ENCODE results near the gene SEC62. TPM values are rescaled to one million over a fixed set of nuclear protein-coding genes. Genes with fewer than 3 reads are reported as not detected.

SEC62 gene
- total RNA-seq, 1 donor from 2014 or later: 74.2 TPM

DNA sequence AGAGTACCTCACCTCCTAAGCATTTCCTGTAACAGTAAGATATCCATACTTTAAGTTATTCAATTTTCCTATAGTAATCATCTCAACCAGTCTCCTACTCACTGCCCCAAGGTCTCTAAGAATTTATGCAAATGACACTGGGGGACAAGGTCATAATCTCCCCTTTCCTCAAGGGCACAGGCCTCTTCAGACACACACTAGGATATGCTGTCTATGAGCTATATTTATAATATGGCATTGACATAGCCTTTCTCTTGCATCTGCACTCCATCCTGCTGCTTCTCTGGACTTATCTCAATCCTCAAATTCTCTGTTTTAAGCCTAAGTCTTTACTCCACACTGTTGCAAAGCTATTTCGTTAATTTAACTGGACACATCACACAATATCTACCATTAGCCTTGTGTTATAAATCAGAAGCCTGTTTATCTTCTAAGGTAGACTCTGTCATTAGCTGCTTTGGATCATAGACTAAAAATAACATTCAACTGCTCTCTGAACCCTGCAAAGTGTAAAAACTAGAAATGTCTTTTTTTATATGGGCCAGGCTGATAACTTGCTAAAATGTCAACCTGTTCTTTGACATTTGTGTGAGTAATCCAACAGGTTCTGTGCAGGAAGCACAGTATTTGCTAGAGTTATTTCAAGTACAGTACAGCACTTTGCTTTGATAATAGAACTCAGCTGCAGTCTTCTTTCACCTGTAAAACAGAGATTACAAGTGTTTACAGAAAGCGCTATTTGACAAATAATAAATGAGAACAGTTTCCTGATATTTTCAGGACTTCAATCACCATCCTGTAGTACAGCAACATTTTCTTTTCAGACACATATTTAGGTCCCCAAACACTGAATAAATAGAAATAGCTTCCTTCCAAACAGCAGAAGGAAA is 17.8 kb upstream of the SEC62 start:
- intact Hi-C loops (cut with micrococcal nuclease): no loop called here

DNA sequence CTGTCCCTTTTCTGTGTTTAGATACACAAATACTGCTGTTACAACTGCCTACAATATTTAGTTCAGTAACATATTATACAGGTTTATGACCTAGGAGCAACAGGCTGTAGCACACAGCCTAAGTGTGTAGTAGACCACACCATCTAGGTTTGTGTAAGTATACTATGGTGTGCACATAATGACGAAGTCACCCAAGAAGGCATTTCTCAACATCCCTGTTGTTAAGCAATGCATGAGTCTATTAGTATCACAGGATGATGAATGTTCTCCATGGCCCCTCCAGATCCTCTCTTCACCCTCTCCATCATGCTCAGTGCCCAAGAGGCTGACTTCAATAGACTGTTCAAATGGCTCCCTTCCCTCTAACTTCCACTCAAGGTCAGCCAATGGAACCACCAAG is 14.6 kb upstream of the SEC62 start:
- DNase-seq (ENCODE audit: low spot score): no peak
- no peak overlapping the region for H3K27ac Mint-ChIP-seq
- peaks cover 15% of the 10 kb centered on the region for H3K4me1 Mint-ChIP-seq (ENCODE audit: low read depth)
- intact Hi-C loops (cut with micrococcal nuclease): no loop called here
- H3K36me3 Mint-ChIP-seq (ENCODE audit: low read depth): no peaks in the 10 kb centered on the region
- H3K4me3 Mint-ChIP-seq (ENCODE audit: low read depth): no peak overlapping the region
- H3K27me3 Mint-ChIP-seq (ENCODE audit: low read depth): peaks cover 1% of the 10 kb centered on the region
- H3K9me3 Mint-ChIP-seq: no peaks in the 10 kb centered on the region

More for the DNA sequence above, 17.8 kb upstream of the SEC62 start:
- Mint-ChIP-seq H3K4me3 (ENCODE audit: low read depth) (no peak overlapping the region), H3K36me3 (ENCODE audit: low read depth) (no peaks in the 10 kb centered on the region), H3K27me3 (ENCODE audit: low read depth) (no peaks in the 10 kb centered on the region), H3K27ac (no peak overlapping the region), H3K4me1 (ENCODE audit: low read depth) (peaks cover 21% of the 10 kb centered on the region), H3K9me3 (no peaks in the 10 kb centered on the region)
- DNase-seq (ENCODE audit: low spot score): no peak

DNA sequence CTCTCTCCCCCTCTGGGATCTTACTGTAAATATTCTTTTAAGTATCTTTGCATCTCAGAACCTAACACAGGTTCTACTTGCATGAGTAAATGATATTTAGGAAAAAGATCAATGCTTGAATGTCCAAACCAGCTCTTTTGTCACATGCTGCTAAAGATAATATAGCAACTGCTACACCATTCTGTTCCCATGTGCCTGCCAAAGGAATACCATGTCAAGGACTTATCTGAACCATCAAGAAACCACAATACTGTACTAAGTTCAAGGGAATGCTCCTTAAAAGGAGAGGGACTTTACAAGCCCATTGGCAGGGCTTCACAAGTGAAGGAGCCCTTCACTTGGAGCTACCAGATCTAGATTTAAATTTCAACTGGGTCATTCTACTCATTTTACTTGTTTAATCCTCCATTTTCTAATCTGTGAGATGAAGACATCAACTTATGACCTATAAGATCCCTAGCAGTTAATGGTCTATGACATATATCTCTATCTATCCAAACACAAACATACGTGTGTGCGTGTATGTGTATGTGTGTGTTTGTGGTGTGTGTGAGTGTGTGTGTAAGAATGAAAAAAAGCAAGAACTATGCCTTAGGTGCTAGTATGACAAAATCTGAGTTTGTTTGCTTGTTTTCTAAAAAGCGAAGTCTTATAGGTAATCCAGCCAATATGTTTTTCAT is 13.0 kb upstream of the SEC62 start:
- no peaks in the 10 kb centered on the region for H3K9me3 Mint-ChIP-seq
- no peak overlapping the region for H3K4me3 Mint-ChIP-seq (ENCODE audit: low read depth)
- H3K27me3 Mint-ChIP-seq (ENCODE audit: low read depth): peaks cover 4% of the 10 kb centered on the region
- no peak for DNase-seq (ENCODE audit: low spot score)
- intact Hi-C loops (cut with micrococcal nuclease): no loop called here
- no peaks in the 10 kb centered on the region for H3K36me3 Mint-ChIP-seq (ENCODE audit: low read depth)
- no peak overlapping the region for H3K27ac Mint-ChIP-seq
- H3K4me1 Mint-ChIP-seq (ENCODE audit: low read depth): peaks cover 12% of the 10 kb centered on the region

DNA sequence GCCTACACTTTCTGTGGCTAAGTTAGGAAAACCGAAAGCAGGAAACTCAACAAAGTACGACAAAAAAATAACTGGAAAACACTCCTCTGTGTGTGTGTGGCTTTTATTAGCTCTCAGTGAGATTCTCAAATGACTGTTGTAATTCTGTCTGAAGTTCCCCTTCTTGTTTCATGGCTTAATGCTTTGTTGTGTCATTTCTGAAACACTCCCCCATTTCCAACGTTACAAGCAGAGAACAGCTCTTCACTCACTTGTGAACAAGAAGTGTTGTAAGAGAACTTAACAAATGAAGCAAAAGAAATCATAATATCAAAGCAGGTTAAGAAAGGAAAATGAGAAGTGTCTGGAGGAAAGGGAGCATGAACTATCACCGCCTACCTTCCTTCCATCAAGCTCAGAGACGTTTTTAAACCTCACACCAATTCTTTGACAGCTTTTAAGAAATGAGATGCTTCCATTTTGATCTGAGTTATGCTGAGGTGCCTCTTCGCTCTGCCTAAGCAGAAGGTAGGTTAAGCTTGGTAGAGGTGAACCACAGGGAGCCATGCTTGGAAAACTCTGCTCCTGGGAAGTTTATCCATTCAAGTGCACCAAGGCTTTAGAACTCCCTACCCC is 12.4 kb upstream of the SEC62 start:
- no peaks in the 10 kb centered on the region for H3K36me3 Mint-ChIP-seq (ENCODE audit: low read depth)
- peak overlapping the region; percentile 47 for H3K27ac Mint-ChIP-seq
- H3K9me3 Mint-ChIP-seq: no peaks in the 10 kb centered on the region
- no peak overlapping the region for H3K4me3 Mint-ChIP-seq (ENCODE audit: low read depth)
- no peak for DNase-seq (ENCODE audit: low spot score)
- H3K4me1 Mint-ChIP-seq (ENCODE audit: low read depth): peaks cover 9% of the 10 kb centered on the region
- H3K27me3 Mint-ChIP-seq (ENCODE audit: low read depth): peaks cover 9% of the 10 kb centered on the region
- intact Hi-C loops (cut with micrococcal nuclease): no loop called here

DNA sequence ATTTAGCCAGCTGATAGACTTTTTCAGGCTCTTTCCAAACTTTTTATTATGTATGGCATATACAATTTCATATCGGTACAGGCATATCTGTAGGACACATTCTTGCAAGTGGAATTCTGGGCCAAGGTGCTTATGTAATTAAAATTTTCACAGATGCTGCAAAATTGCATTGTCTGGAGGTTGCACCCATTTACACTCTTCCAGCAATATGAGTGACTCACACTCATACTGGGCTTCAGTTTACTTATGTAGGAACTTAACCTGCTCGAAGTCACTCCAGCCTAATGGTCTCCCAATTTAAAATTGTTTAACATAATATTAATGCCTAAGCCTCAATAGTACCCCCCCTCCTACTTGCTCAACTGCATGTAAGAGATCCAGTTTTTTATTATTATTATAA is 11.2 kb upstream of the SEC62 start:
- H3K4me1 Mint-ChIP-seq (ENCODE audit: low read depth): peaks cover 6% of the 10 kb centered on the region
- intact Hi-C loops (cut with micrococcal nuclease): no loop called here
- H3K4me3 Mint-ChIP-seq (ENCODE audit: low read depth): no peak overlapping the region
- DNase-seq (ENCODE audit: low spot score): no peak
- no peak overlapping the region for H3K27ac Mint-ChIP-seq
- peaks cover 11% of the 10 kb centered on the region for H3K27me3 Mint-ChIP-seq (ENCODE audit: low read depth)
- no peaks in the 10 kb centered on the region for H3K9me3 Mint-ChIP-seq
- H3K36me3 Mint-ChIP-seq (ENCODE audit: low read depth): no peaks in the 10 kb centered on the region

DNA sequence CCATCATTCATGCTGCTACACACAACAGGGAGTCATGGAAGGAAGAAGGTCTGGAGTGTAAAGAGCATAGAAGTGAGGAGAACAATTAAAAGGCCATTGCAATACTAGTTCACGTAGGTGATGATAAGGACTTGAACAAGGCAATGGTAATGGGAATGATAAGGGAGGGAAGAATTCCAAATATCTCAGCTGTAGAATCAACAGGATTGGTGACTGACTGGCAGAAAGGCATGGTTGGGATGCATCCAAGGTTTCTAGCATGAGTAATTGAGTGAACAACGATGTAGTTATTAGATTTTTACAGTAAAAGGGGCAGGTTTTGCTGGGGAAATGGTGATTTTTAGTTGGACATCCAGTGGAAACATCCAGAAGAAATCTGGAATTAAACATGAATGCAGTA is 2.4 kb upstream of the SEC62 start:
- Mint-ChIP-seq H3K4me3 (ENCODE audit: low read depth) (no peak overlapping the region), H3K27ac (no peak overlapping the region), H3K36me3 (ENCODE audit: low read depth) (peaks cover 11% of the 10 kb centered on the region), H3K9me3 (peaks cover 9% of the 10 kb centered on the region), H3K27me3 (ENCODE audit: low read depth) (peaks cover 8% of the 10 kb centered on the region), H3K4me1 (ENCODE audit: low read depth) (peaks cover 29% of the 10 kb centered on the region)
- DNase-seq (ENCODE audit: low spot score): no peak
- intact Hi-C loops (cut with micrococcal nuclease): no loop called here

DNA sequence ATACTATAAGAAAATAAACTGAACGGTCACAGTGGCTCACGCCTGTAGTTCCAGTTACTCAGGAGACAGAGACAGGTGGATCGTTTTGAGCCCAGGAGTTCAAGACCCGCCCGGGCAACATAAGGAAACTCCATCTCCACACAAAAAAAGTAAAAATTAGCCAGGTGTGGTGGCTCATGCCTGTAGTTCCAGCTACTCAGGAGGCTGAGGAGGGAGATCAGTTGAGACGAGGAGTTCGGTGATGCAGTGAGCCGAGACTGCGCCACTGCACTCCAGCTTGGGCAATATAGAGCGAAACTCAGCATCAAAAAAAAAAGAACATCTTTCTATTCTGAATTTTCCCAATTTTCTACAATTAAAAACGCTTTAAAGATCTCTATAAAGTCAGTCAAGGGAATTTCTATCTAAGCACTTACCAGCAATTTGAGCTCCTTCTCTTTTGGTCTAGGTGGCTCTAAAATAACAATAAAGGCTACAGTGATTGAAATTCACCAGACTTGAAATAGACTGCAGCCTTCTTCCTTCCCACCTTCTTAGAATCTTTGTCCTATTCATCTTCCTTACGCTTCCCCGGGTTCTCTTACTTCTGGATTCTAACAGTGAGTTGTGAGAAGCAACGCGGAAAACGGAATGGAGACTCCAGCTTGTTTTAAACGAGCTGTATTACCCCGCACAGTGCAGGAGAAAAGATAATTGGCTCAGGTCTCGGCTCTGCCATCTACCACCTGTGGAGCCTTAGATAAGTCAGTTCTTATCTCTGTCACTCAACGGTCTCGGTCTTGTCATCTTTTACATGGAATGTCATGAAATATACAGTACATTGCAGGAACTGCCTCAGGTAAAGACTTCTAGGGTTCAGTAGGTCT is 812 bp upstream of the SEC62 start:
- Mint-ChIP-seq H3K27me3 (ENCODE audit: low read depth) (peaks cover 5% of the 10 kb centered on the region), H3K4me1 (ENCODE audit: low read depth) (peaks cover 40% of the 10 kb centered on the region), H3K27ac (peak overlapping the region; percentile 99), H3K9me3 (peaks cover 9% of the 10 kb centered on the region), H3K36me3 (ENCODE audit: low read depth) (peaks cover 17% of the 10 kb centered on the region), H3K4me3 (ENCODE audit: low read depth) (peak overlapping the region; percentile 91)
- intact Hi-C loops (cut with micrococcal nuclease): loop anchor here (1.0 to 5.0 kb wide), 8 partner anchors 20 to 392 kb away; partner anchors contain the start of genes GPR160, LRRC34, LRRIQ4 and PRKCI
- DNase-seq (ENCODE audit: low spot score): no peak

DNA sequence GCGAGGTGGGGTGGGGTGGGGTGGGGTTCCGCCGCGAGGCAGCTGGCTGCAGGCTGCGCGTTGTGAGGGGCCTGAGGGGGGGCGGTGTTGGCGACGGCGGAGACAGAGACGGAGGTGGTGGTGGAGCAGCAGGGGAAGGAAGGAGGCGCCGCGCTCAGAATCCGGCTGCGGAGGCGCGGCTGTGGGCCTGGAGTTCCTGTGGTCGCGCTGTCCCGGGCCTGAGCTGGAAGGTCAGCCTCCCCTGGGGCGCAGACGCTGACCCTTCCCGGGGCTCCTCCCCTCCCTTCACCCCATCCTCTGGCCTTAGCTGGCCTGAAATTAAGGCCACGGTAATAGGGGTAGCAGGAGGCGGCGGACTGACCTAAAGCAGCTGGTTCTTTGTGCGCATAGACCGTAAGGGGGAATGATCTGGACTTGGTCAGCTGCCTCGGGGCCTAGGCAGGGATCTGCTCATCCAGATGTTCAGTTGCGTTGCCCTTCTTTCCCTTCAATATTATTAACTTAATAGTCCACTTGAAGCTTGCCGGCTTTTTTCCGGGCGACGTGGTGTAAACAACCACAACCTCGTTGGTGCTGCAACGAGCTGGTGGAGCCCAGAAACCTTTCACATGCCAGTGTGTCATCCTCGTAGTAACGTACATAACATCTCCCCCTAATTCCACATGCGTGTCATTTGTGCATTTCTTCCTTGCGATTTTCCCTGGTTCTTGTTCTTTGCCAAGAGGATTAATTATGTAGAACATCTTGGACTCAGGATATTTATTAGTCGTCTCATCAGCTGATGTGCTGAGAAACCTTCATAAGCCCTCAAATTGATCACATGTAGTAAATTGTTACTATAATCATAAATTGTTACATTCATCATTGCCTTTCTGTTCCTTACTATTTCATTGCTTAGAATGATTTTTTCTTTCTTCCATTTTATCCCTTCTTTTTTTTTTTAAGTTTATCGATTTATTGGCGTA is 626 bp downstream of the SEC62 start:
- Mint-ChIP-seq H3K36me3 (ENCODE audit: low read depth) (peaks cover 23% of the 10 kb centered on the region), H3K4me3 (ENCODE audit: low read depth) (peak overlapping the region; percentile 91), H3K27ac (peak overlapping the region; percentile 99), H3K27me3 (ENCODE audit: low read depth) (peaks cover 5% of the 10 kb centered on the region), H3K9me3 (peaks cover 9% of the 10 kb centered on the region), H3K4me1 (ENCODE audit: low read depth) (peaks cover 46% of the 10 kb centered on the region)
- DNase-seq (ENCODE audit: low spot score): peak; percentile 17
- intact Hi-C loops (cut with micrococcal nuclease): loop anchor here (1.0 to 5.0 kb wide), 9 partner anchors 22 to 390 kb away; partner anchors contain the start of genes GPR160, LRRC34, LRRIQ4 and PHC3

DNA sequence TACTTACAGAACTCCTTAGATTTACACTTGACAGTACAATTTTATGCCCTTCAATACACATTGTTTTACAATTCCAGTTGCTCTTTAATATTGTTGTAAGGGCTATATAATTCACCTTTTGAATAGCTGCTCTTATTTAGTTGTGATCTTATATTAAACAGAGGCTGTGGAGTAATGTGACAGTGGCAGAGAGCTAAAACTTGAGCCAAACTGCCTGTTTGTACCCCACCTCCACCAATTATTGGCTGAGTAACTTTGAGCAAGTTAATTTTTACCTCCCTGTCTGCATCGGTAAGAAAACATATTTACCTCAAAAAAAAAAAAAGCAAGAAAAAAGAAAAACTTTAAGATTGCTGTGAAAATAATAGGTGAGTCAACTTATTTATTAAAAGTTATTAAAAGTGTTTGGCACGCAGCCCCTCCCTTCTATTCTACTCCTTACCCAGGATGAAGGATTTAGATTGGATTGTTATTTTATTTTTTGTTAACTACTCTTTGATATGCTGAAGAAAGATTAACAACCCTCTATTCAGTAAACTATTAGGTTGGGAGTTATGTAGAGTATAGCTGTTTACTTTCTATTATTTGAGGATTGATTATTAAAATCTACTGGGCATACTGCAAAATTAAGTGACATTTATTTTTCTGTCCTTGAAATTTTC is 1.7 kb downstream of the SEC62 start:
- Mint-ChIP-seq H3K4me1 (ENCODE audit: low read depth) (peaks cover 44% of the 10 kb centered on the region), H3K9me3 (peaks cover 9% of the 10 kb centered on the region), H3K4me3 (ENCODE audit: low read depth) (peak overlapping the region; percentile 91), H3K27ac (no peak overlapping the region), H3K27me3 (ENCODE audit: low read depth) (peaks cover 5% of the 10 kb centered on the region), H3K36me3 (ENCODE audit: low read depth) (peaks cover 27% of the 10 kb centered on the region)
- no peak for DNase-seq (ENCODE audit: low spot score)
- intact Hi-C loops (cut with micrococcal nuclease): loop anchor here (5.0 kb wide), 3 partner anchors 34 to 389 kb away; partner anchors contain the start of genes PRKCI and SKIL

DNA sequence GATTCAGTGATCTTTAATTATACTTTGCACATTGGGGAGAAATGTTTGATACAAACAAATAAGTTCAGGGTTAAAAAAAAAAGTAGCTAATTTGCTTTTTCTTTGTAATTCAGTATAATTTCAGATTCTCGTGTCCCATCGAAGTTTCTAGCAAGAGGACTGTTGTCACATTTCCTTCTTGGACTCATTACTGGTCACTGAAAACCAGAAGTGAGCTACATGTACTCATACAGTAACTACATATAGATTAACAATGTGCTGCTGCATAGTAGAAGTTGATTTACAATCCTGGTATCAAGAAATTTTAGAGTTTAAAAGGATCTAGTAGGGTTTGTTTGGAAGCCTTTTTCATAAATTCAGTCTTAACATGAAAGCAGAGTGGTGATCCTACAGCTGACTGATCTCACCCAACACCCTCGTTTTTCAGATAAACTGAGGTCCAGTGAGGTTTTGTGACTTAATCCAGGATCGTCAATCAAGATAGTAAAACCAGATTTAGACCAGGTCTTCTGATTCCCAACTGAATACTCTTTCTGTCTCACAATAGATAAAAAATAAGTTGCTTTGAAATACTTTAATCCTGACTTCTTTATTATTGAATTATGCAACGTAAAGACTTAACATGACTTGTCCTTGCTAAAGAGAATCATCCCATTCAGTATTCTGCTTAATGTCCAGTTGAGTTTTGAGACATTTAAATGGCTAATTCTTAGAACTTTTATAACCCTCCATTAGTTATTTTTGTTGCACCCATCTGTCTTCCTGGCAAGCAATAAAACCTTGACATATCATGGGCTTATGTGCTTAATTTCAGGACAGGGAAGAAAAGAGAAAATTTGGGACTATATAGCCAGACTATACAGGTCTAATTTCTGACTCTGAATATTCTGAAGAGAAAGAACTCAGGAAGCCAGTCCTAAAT is 2.8 kb downstream of the SEC62 start:
- H3K27me3 Mint-ChIP-seq (ENCODE audit: low read depth): peaks cover 3% of the 10 kb centered on the region
- peaks cover 4% of the 10 kb centered on the region for H3K9me3 Mint-ChIP-seq
- peaks cover 50% of the 10 kb centered on the region for H3K4me1 Mint-ChIP-seq (ENCODE audit: low read depth)
- no peak for DNase-seq (ENCODE audit: low spot score)
- H3K27ac Mint-ChIP-seq: no peak overlapping the region
- H3K36me3 Mint-ChIP-seq (ENCODE audit: low read depth): peaks cover 35% of the 10 kb centered on the region
- peak overlapping the region; percentile 24 for H3K4me3 Mint-ChIP-seq (ENCODE audit: low read depth)
- intact Hi-C loops (cut with micrococcal nuclease): loop anchor here (5.0 kb wide), 3 partner anchors 33 to 388 kb away; partner anchors contain the start of genes PRKCI and SKIL
